CD4-positive, alpha-beta T cell (primary cell): Measurements from ENCODE around the gene VIT. TPM values are rescaled to one million over a fixed set of nuclear protein-coding genes. Genes with fewer than 3 reads are reported as not detected.

Experiments used
- ATAC-seq: fragments of 200-7000 bp; cut with Tn5 transposase; one replicate; pipeline ENCODE4 v1.10.0; 2022; ENCODE audit warnings: mild to moderate bottlenecking; ENCODE audit not compliant: poor library complexity
- CTCF ChIA-PET: fragments of 350-600 bp; sonication (Branson Sonifier 250); formaldehyde crosslinking; loops from one replicate; lab custom pipeline; 2021; ENCODE audit warnings: antibody characterized with exemption, inconsistent platforms; lab: Charles Lee
- POLR2A ChIA-PET: fragments of 350-600 bp; sonication (Branson Sonifier 250); formaldehyde crosslinking; loops from one replicate; lab custom pipeline; 2021; ENCODE audit warnings: antibody characterized with exemption, inconsistent platforms; lab: Charles Lee
- DNase-seq, 14 experiments: peaks; one replicate each; pipeline ENCODE4 v3.0.0-alpha.2; 2013 to 2020; ENCODE audit warnings: mixed read lengths in 2 of 14
- H3K27ac ChIP-seq, 2 donors: one replicate each; pipeline versions ENCODE4 v1.5.1 to v1.7.0; 2013; ENCODE audit warnings: low read length in 2 of 2, low read depth in 1 of 2, mild to moderate bottlenecking in 1 of 2
- H3K27me3 ChIP-seq, 2 experiments: 1 replicate in 1 of 2; 2 replicates in 1 of 2; pipeline versions ENCODE4 v1.6.1 to v1.7.0; 2013; ENCODE audit warnings: low read length in 2 of 2, control low read depth in 1 of 2, mild to moderate bottlenecking in 1 of 2, moderate library complexity in 1 of 2; ENCODE audit not compliant: insufficient read depth in 2 of 2, control insufficient read depth in 1 of 2
- H3K36me3 ChIP-seq: one replicate; pipeline ENCODE4 v1.6.1; 2013; ENCODE audit warnings: low read length, control low read depth; ENCODE audit not compliant: insufficient read depth
- H3K4me1 ChIP-seq: one replicate; pipeline ENCODE4 v1.6.1; 2013; ENCODE audit warnings: low read length, control low read depth; ENCODE audit not compliant: insufficient read depth
- H3K4me3 ChIP-seq: one replicate; pipeline ENCODE4 v1.5.1; 2013; ENCODE audit warnings: mild to moderate bottlenecking, low read length, moderate library complexity
- H3K9me3 ChIP-seq, 2 experiments: 1 replicate in 1 of 2; 2 replicates in 1 of 2; pipeline versions ENCODE4 v1.6.1 to v1.7.0; 2013; ENCODE audit warnings: low read length in 2 of 2, mild to moderate bottlenecking in 2 of 2, control low read depth in 1 of 2, moderate library complexity in 1 of 2; ENCODE audit not compliant: control insufficient read depth in 1 of 2, insufficient read depth in 1 of 2
- H3K27ac Mint-ChIP-seq: one replicate; pipeline ENCODE4 v1.8.0; 2020; ENCODE audit warnings: mixed read lengths
- H3K27me3 Mint-ChIP-seq: one replicate; pipeline ENCODE4 v1.8.0; 2021; ENCODE audit warnings: mixed read lengths
- H3K36me3 Mint-ChIP-seq: one replicate; pipeline ENCODE4 v1.8.0; 2021; ENCODE audit warnings: low read depth, mixed read lengths
- H3K4me1 Mint-ChIP-seq: one replicate; pipeline ENCODE4 v1.8.0; 2021; ENCODE audit warnings: low read depth, mixed read lengths
- H3K4me3 Mint-ChIP-seq: one replicate; pipeline ENCODE4 v1.8.0; 2020; ENCODE audit warnings: mild to moderate bottlenecking, mixed read lengths
- H3K9me3 Mint-ChIP-seq: one replicate; pipeline ENCODE4 v1.8.0; 2020; ENCODE audit warnings: mixed read lengths
- CTCF ChIP-seq: fragments of 200-600 bp; IDR thresholded peaks from one replicate; pipeline ENCODE4 v1.8.0; 2022; ENCODE audit warnings: antibody characterized with exemption, mild to moderate bottlenecking
- intact Hi-C, 2 experiments: fragments of 100-400 bp; cut with DNase I in 1 of 2; cut with micrococcal nuclease in 1 of 2; formaldehyde crosslinking; loops; one replicate each; pipeline versions ENCODE4 v1.15.1 to v1.9.0; 2023 to 2025; cut with DNase I, micrococcal nuclease
- polyA plus RNA-seq, 2 donors: library from polyadenylated mRNA; unstranded; fragments of 120-200 nt; gene quantifications; one replicate each; pipeline ENCODE4 v1.2.1, GENCODE V29; 2013
- total RNA-seq, 174 experiments: library from RNA in 2 of 174; stranded (reverse) in 2 of 174; gene quantifications; one replicate each; pipeline ENCODE4 v1.2.3 and lab custom pipeline; 2021 to 2026

VIT gene
- total RNA-seq: not detected
- polyA plus RNA-seq (2013, experiment 1 of 2): not detected
- polyA plus RNA-seq (2013, experiment 2 of 2): 0.15 TPM
- 0 to 0.13 (median 0) reads per million in 172 experiments for total RNA-seq (lab: John Stamatoyannopoulos, UW)

GRCh38 chr2:36696533-36696932, at the start of gene VIT:
VIT (plus strand) TSS chr2:36696707; CDS start chr2:36716371, 19,664 bp downstream.
- intact Hi-C loops: no loop called here
- no peaks in the 10 kb centered on the region for H3K9me3 Mint-ChIP-seq

GRCh38 chr2:36650031-36650829, 46.3 kb upstream of the VIT start:
- Mint-ChIP-seq H3K9me3 (no peaks in the 10 kb centered on the region), H3K4me3 (no peak overlapping the region), H3K36me3 (no peaks in the 10 kb centered on the region), H3K27ac (no peak overlapping the region), H3K4me1 (no peaks in the 10 kb centered on the region), H3K27me3 (no peaks in the 10 kb centered on the region)
- no peaks in the 10 kb centered on the region for H3K27me3 ChIP-seq
- ChIA-PET CTCF (no interaction called here), POLR2A (no interaction called here)
- no peak overlapping the region for H3K4me3 ChIP-seq
- H3K27ac ChIP-seq: no peak overlapping the region
- peak in 1 of 14 experiments; percentile 6 for DNase-seq
- H3K36me3 ChIP-seq: no peaks in the 10 kb centered on the region
- no peak for TF ChIP-seq CTCF
- ATAC-seq: no peak
- intact Hi-C loops: no loop called here
- H3K4me1 ChIP-seq: no peaks in the 10 kb centered on the region
- no peaks in the 10 kb centered on the region for H3K9me3 ChIP-seq

More at GRCh38 chr2:36696533-36696932, at the start of gene VIT:
- ChIA-PET CTCF (no interaction called here), POLR2A (no interaction called here)
- Mint-ChIP-seq H3K27me3 (peaks cover 4% of the 10 kb centered on the region), H3K27ac (no peak within 1 kb of the TSS), H3K4me3 (no peak within 1 kb of the TSS), H3K36me3 (no peaks in the 10 kb centered on the region), H3K4me1 (no peaks in the 10 kb centered on the region)
- ATAC-seq (no peak), DNase-seq (no peak)
- TF ChIP-seq CTCF: no peak
- Histone ChIP-seq H3K4me3 (no peak within 1 kb of the TSS), H3K27me3 (peaks cover 0 to 3% of the 10 kb centered on the region in 2 experiments), H3K4me1 (no peaks in the 10 kb centered on the region), H3K27ac (no peak within 1 kb of the TSS), H3K36me3 (no peaks in the 10 kb centered on the region), H3K9me3 (no peaks in the 10 kb centered on the region)

GRCh38 chr2:36653155-36653554, 43.4 kb upstream of the VIT start:
- ATAC-seq: no peak
- CTCF ChIA-PET: interaction anchor here (0.7 kb wide), 1 partner anchor 572 kb away, joined by 4 read pairs; no protein-coding TSS in a partner anchor

More at GRCh38 chr2:36653155-36653554, 43.4 kb upstream of the VIT start:
- Mint-ChIP-seq H3K27me3 (no peaks in the 10 kb centered on the region), H3K9me3 (no peaks in the 10 kb centered on the region), H3K4me3 (no peak overlapping the region), H3K4me1 (no peaks in the 10 kb centered on the region), H3K36me3 (no peaks in the 10 kb centered on the region), H3K27ac (no peak overlapping the region)
- no peak overlapping the region for H3K4me3 ChIP-seq
- H3K4me1 ChIP-seq: no peaks in the 10 kb centered on the region
- POLR2A ChIA-PET: interaction anchor here (0.6 to 0.7 kb wide), 2 partner anchors 45 to 89 kb away, joined by 3 to 4 read pairs; no protein-coding TSS in a partner anchor
- no peaks in the 10 kb centered on the region for H3K36me3 ChIP-seq
- no peak overlapping the region for H3K27ac ChIP-seq
- no peaks in the 10 kb centered on the region for H3K9me3 ChIP-seq
- intact Hi-C loops: no loop called here
- no peaks in the 10 kb centered on the region for H3K27me3 ChIP-seq
- no peak for TF ChIP-seq CTCF
- DNase-seq: no peak
